Activated CD4-positive, alpha-beta T cell treated with anti-CD3 and anti-CD28 coated beads for 36 hours (primary cell): ENCODE measurements around the gene ACOT13. TPM values are rescaled to one million over a fixed set of nuclear protein-coding genes. Genes with fewer than 3 reads are reported as not detected.
"Not testable (repeated sequence)": the region's sequence is repeated elsewhere in the genome, so short reads cannot be mapped to it uniquely, and the experiment has no call there.

Experiments
- ATAC-seq: fragments of 200-7000 bp; cut with Tn5 transposase; one replicate; pipeline ENCODE4 v1.10.0; 2021; ENCODE audit warnings: mild to moderate bottlenecking, moderate library complexity
- CTCF ChIA-PET: fragments of 350-600 bp; sonication (Branson Sonifier 250); formaldehyde crosslinking; loops from one replicate; lab custom pipeline; 2021; ENCODE audit warnings: antibody characterized with exemption; lab: Charles Lee
- POLR2A ChIA-PET: fragments of 350-600 bp; sonication (Branson Sonifier 250); formaldehyde crosslinking; loops from one replicate; lab custom pipeline; 2021; ENCODE audit warnings: antibody characterized with exemption, inconsistent platforms; lab: Charles Lee
- DNase-seq: peaks from one replicate; pipeline ENCODE4 v3.0.0-alpha.2; 2020
- H3K27ac Mint-ChIP-seq: one replicate; pipeline ENCODE4 v1.8.0; 2021; ENCODE audit warnings: mixed read lengths
- H3K27me3 Mint-ChIP-seq: one replicate; pipeline ENCODE4 v1.8.0; 2021; ENCODE audit warnings: mixed read lengths
- H3K36me3 Mint-ChIP-seq: one replicate; pipeline ENCODE4 v1.8.0; 2021; ENCODE audit warnings: low read depth, mixed read lengths
- H3K4me1 Mint-ChIP-seq: one replicate; pipeline ENCODE4 v1.8.0; 2021; ENCODE audit warnings: mixed read lengths
- H3K4me3 Mint-ChIP-seq: one replicate; pipeline ENCODE4 v1.8.0; 2021; ENCODE audit warnings: mild to moderate bottlenecking, moderate library complexity, mixed read lengths
- H3K9me3 Mint-ChIP-seq: one replicate; pipeline ENCODE4 v1.8.0; 2021; ENCODE audit warnings: low read depth, mixed read lengths
- intact Hi-C, 2 experiments: fragments of 100-400 bp; cut with DNase I in 1 of 2; cut with micrococcal nuclease in 1 of 2; formaldehyde crosslinking; loops; one replicate each; pipeline versions ENCODE4 v1.14.2 to v1.15.1; 2022 to 2024; cut with DNase I, micrococcal nuclease
- total RNA-seq, 2 experiments: library from RNA; stranded (reverse); gene quantifications; one replicate each; pipeline ENCODE4 v1.2.3, GENCODE V29; 2021

ACOT13 gene
- total RNA-seq, 2 experiments from 2014 or later: 37.3 to 47.9 TPM

- Mint-ChIP-seq H3K27ac (no peak overlapping the region), H3K27me3 (no peaks in the 10 kb centered on the region), H3K36me3 (peaks cover 34% of the 10 kb centered on the region), H3K4me3 (no peak overlapping the region), H3K4me1 (peaks cover 12% of the 10 kb centered on the region), H3K9me3 (peaks cover 15% of the 10 kb centered on the region)
- ATAC-seq (no peak), DNase-seq (no peak)
- ChIA-PET CTCF (no interaction called here), POLR2A (no interaction called here)
- intact Hi-C loops: no loop called here
Observed at GRCh38 chr6:24672620-24673182, 5.8 kb downstream of the ACOT13 start.

DNA sequence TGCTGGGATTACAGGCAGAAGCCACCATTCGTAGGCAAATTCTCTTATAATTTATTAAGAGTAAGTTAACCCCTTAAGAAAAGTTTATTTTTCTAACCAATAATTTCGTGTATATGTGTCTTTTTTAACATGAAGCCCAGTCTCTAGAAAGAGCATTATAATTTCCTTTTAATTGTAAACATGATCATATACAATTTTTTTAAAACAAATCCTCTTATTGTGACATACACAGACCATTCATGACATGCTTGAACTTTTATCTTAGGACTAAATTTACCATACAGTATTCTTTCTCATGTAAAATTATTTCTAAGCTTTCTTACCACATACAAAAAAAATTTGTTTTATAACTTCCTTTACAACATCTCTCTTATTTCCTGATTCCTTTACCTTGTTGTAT lies 6.7 kb downstream of the ACOT13 start:
- Mint-ChIP-seq H3K36me3 (peaks cover 34% of the 10 kb centered on the region), H3K27ac (no peak overlapping the region), H3K9me3 (peaks cover 15% of the 10 kb centered on the region), H3K4me1 (peaks cover 6% of the 10 kb centered on the region), H3K27me3 (no peaks in the 10 kb centered on the region), H3K4me3 (no peak overlapping the region)
- CTCF ChIA-PET: no interaction called here
- DNase-seq (no peak), ATAC-seq (no peak)
- POLR2A ChIA-PET: no interaction called here
- intact Hi-C loops: no loop called here

DNA sequence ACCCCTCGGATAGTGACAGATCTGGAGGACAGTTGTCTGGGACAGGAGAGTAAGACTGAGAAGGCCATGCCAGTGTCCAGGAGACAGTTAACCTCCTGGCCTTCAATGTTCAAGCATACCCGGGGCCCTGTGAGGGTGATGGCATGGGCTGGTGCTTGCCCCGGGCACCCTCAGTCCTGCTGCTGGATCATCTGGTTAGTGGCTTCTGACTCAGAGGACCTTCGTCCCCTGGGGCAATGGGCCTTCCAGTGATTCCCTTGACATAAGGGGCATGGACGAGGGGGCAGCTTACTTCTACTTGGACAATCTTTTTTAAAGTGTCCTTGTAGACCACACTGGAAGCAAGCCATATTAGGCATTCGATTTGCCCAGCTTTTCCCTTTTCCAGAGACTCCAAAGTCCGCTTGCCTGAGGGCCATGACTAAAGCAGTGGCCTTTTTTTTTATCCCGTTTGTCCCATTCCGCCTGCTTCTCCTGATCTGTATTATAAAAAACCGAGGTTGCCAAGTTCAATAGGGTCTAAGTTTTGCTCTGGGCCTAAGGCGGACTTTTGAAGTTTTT lies 12.0 kb downstream of the ACOT13 start:
- H3K4me1 Mint-ChIP-seq, intact Hi-C loops, H3K27ac Mint-ChIP-seq, H3K36me3 Mint-ChIP-seq, H3K27me3 Mint-ChIP-seq, POLR2A ChIA-PET, DNase-seq, CTCF ChIA-PET, ATAC-seq, H3K4me3 Mint-ChIP-seq, H3K9me3 Mint-ChIP-seq: not testable (repeated sequence)

GRCh38 chr6:24680582-24680981 lies 13.7 kb downstream of the ACOT13 start:
- Mint-ChIP-seq H3K27me3 (no peaks in the 10 kb centered on the region), H3K4me3 (no peak overlapping the region), H3K27ac (no peak overlapping the region), H3K4me1 (no peaks in the 10 kb centered on the region), H3K9me3 (no peaks in the 10 kb centered on the region), H3K36me3 (peaks cover 2% of the 10 kb centered on the region)
- no peak for ATAC-seq
- ChIA-PET CTCF (no interaction called here), POLR2A (interaction anchor here (0.6 kb wide), 1 partner anchor 345 kb away, joined by 3 read pairs; no protein-coding TSS in a partner anchor)
- DNase-seq: no peak
- intact Hi-C loops: no loop called here

DNA sequence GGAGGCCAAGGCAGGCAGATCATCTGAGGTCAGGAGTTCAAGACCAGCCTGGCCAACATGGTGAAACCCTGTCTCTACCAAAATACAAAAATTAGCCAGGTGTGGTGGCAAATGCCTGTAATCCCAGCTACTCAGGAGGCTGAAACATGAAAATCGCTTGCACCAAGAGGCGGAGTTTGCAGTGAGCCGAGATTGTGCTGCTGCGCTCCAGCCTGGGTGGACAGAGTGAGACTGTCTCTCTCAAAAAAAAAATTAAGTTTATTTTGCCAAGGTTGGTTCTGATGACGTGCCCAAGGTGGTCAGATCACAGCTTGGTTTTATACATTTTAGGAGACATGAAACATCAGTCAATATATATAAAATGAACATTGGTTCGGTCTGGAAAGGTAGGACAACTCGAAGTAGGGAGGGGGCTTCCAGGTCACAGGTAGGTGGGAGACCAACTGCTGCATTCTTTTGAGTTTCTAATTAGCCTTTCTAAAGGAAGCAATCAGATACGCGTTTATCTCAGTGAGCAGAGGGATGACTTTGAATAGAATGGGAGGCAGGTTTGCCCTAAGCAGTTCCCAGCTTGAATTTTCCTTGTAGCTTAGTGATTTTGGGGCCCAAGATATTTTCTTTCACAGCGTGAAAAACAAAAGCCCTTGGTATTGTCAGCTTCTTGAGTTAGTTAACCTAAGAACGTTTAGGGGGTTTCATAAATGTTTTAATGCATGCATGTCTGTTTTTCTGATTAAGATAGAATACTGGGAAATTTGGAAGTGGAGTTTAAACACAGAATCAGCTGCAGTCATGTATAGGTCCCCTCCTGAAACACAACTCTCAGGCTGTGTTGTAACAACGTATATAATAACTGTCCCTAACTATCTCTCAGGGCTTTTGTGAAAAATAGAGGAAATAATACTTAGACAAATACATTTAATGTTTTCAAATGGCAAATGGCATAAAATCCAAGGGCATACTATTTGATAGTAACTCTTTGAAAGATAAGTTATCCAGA lies 16.7 kb downstream of the ACOT13 start:
- peaks cover 6% of the 10 kb centered on the region for H3K36me3 Mint-ChIP-seq
- intact Hi-C loops: no loop called here
- H3K27me3 Mint-ChIP-seq: no peaks in the 10 kb centered on the region
- H3K27ac Mint-ChIP-seq: no peak overlapping the region
- ATAC-seq (no peak), DNase-seq (no peak)
- no peaks in the 10 kb centered on the region for H3K9me3 Mint-ChIP-seq
- no peak overlapping the region for H3K4me3 Mint-ChIP-seq
- ChIA-PET CTCF (interaction anchor here (0.6 to 1.4 kb wide), 2 partner anchors 29 to 136 kb away, joined by 3 to 4 read pairs; no protein-coding TSS in a partner anchor), POLR2A (interaction anchor here (0.6 kb wide), 1 partner anchor 33 kb away, joined by 5 read pairs; no protein-coding TSS in a partner anchor)
- H3K4me1 Mint-ChIP-seq: no peaks in the 10 kb centered on the region

DNA sequence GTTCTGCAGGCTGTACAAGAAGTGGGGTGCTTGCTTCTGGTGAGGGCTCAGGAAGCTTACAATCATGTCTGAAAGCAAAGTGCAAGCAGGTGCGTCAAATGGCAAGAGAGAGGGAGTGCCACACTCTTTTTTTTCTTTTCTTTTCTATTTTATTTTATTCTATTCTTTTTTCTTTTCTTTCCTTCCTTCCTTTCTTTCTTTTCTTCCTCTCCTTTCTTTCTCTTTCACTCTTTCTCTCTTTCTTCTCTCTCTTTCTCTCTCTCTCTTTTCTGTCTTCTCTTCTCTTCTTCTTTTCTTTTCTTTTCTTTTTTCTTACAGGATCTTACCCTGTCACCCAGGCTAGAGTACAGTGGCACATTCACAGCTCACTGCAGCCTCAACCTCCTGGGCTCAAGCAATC lies 19.5 kb downstream of the ACOT13 start:
- Mint-ChIP-seq H3K36me3 (peaks cover 11% of the 10 kb centered on the region), H3K27ac (no peak overlapping the region), H3K4me3 (no peak overlapping the region), H3K4me1 (peaks cover 12% of the 10 kb centered on the region), H3K9me3 (no peaks in the 10 kb centered on the region), H3K27me3 (no peaks in the 10 kb centered on the region)
- intact Hi-C loops: no loop called here
- ChIA-PET CTCF (interaction anchor here (0.6 to 0.8 kb wide), 3 partner anchors 95 to 139 kb away, joined by 3 read pairs; no protein-coding TSS in a partner anchor), POLR2A (no interaction called here)
- no peak for DNase-seq
- no peak for ATAC-seq

GRCh38 chr6:24686946-24687345 lies 20.1 kb downstream of the ACOT13 start:
- no peak for ATAC-seq
- no peak for DNase-seq
- CTCF ChIA-PET: interaction anchor here (0.6 to 0.8 kb wide), 4 partner anchors 72 to 139 kb away, joined by 3 read pairs; no protein-coding TSS in a partner anchor
- POLR2A ChIA-PET: no interaction called here
- no peak overlapping the region for H3K4me3 Mint-ChIP-seq
- peaks cover 17% of the 10 kb centered on the region for H3K4me1 Mint-ChIP-seq
- no peak overlapping the region for H3K27ac Mint-ChIP-seq
- H3K27me3 Mint-ChIP-seq: no peaks in the 10 kb centered on the region
- intact Hi-C loops: no loop called here
- no peaks in the 10 kb centered on the region for H3K9me3 Mint-ChIP-seq
- H3K36me3 Mint-ChIP-seq: peaks cover 11% of the 10 kb centered on the region

DNA sequence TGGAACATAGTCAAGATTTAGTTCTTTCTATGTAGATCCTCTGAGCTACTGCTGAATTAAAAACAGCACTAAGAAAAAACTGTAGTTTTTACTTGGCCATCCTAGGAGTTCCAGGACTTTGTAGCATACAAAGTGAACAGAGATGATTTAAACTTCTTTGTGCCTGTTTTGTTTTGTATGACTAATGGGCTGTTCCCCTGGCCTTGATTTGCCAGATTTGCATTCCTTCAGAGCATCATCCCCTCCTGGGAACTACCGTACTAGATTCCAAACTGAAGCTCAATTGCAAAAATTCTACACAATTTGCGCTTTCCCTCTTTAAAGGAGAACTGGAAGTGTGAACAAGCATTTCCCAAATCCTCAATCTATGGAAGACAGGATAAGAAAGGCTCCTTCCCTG lies 23.1 kb downstream of the ACOT13 start:
- H3K4me1 Mint-ChIP-seq: peaks cover 26% of the 10 kb centered on the region
- ChIA-PET CTCF (interaction anchor here (0.5 to 1.2 kb wide), 5 partner anchors 85 to 109 kb away, joined by 3 to 5 read pairs (median 4); no protein-coding TSS in a partner anchor), POLR2A (no interaction called here)
- H3K36me3 Mint-ChIP-seq: peaks cover 11% of the 10 kb centered on the region
- DNase-seq: no peak
- intact Hi-C loops: loop anchor here in 1 of 2 experiments (10.0 kb wide), 2 partner anchors 165 to 285 kb away; partner anchors contain the start of gene MRS2
- no peak overlapping the region for H3K4me3 Mint-ChIP-seq
- H3K9me3 Mint-ChIP-seq: no peaks in the 10 kb centered on the region
- ATAC-seq: no peak
- H3K27me3 Mint-ChIP-seq: no peaks in the 10 kb centered on the region
- H3K27ac Mint-ChIP-seq: no peak overlapping the region

DNA sequence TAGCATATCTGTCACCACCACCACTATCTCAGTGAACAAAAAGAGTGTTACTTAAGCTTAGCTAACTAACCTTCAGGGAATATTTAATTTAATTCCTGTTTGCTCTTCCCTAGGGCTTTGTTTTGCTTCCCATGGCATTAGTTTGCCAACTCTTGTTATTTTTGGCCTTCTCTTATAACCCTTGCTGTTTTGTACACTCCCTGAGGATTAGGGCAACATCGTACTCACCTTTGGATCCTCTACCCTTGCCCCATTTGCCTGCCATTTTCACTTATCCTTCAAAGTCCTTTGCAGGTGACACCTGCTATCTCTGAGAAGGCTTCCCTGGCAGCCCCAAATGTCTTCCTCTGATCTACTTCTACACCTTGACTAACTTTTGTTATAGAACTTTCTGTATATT lies 23.7 kb downstream of the ACOT13 start:
- ChIA-PET POLR2A (no interaction called here), CTCF (interaction anchor here (1.2 kb wide), 1 partner anchor 107 kb away, joined by 5 read pairs; no protein-coding TSS in a partner anchor)
- H3K4me1 Mint-ChIP-seq: peaks cover 29% of the 10 kb centered on the region
- peak overlapping the region; percentile 82 for H3K27ac Mint-ChIP-seq
- peaks cover 11% of the 10 kb centered on the region for H3K36me3 Mint-ChIP-seq
- DNase-seq (no peak), ATAC-seq (no peak)
- H3K4me3 Mint-ChIP-seq: no peak overlapping the region
- no peaks in the 10 kb centered on the region for H3K9me3 Mint-ChIP-seq
- intact Hi-C loops: loop anchor here in 1 of 2 experiments (10.0 kb wide), 2 partner anchors 166 to 286 kb away; partner anchors contain the start of gene MRS2
- H3K27me3 Mint-ChIP-seq: no peaks in the 10 kb centered on the region

- no peaks in the 10 kb centered on the region for H3K27me3 Mint-ChIP-seq
- ATAC-seq (peak; percentile 28), DNase-seq (no peak)
- H3K36me3 Mint-ChIP-seq: peaks cover 11% of the 10 kb centered on the region
- H3K9me3 Mint-ChIP-seq: no peaks in the 10 kb centered on the region
- intact Hi-C loops: loop anchor here in 1 of 2 experiments (10.0 kb wide), 2 partner anchors 167 to 287 kb away; partner anchors contain the start of gene MRS2
- H3K4me3 Mint-ChIP-seq: no peak overlapping the region
- H3K27ac Mint-ChIP-seq: peak overlapping the region; percentile 82
- POLR2A ChIA-PET: no interaction called here
- CTCF ChIA-PET: interaction anchor here (1.0 to 8.1 kb wide), 2 partner anchors 108 to 168 kb away, joined by 3 to 79 read pairs; no protein-coding TSS in a partner anchor
- peaks cover 39% of the 10 kb centered on the region for H3K4me1 Mint-ChIP-seq
Observed at GRCh38 chr6:24691550-24691949, 24.7 kb downstream of the ACOT13 start.

GRCh38 chr6:24692003-24692402 lies 25.1 kb downstream of the ACOT13 start:
- peaks cover 11% of the 10 kb centered on the region for H3K36me3 Mint-ChIP-seq
- H3K4me1 Mint-ChIP-seq: peaks cover 39% of the 10 kb centered on the region
- H3K4me3 Mint-ChIP-seq: no peak overlapping the region
- no peaks in the 10 kb centered on the region for H3K9me3 Mint-ChIP-seq
- intact Hi-C loops: loop anchor here in 1 of 2 experiments (10.0 kb wide), 2 partner anchors 167 to 287 kb away; partner anchors contain the start of gene MRS2
- DNase-seq: no peak
- peak overlapping the region; percentile 82 for H3K27ac Mint-ChIP-seq
- H3K27me3 Mint-ChIP-seq: no peaks in the 10 kb centered on the region
- no peak for ATAC-seq
- ChIA-PET CTCF (interaction anchor here (0.8 to 8.1 kb wide), 3 partner anchors 108 to 292 kb away, joined by 3 to 79 read pairs (median 3); no protein-coding TSS in a partner anchor), POLR2A (no interaction called here)
